IMR-90 (cell line): ENCODE measurements around the gene DMXL2. TPM values are rescaled to one million over a fixed set of nuclear protein-coding genes. Genes with fewer than 3 reads are reported as not detected.

ENCODE experiments used
- ATAC-seq: fragments of 200-7000 bp; cut with Tn5 transposase; 2 replicates; pipeline ENCODE4 v1.9.1; 2020; ENCODE audit warnings: low read depth, mild to moderate bottlenecking, moderate library complexity
- BruUV-seq: library from RNA; stranded (reverse); fragments of 400-500 nt; replicated peaks from 2 replicates; lab custom pipeline; 2021; lab: Mats Ljungman, UMichigan
- CTCF ChIA-PET: fragments of 300-600 bp; formaldehyde crosslinking; extraction: SDS; loops from one replicate; lab custom pipeline; 2021; ENCODE audit warnings: antibody characterized with exemption; lab: Yijun Ruan, JAX
- POLR2A ChIA-PET: fragments of 300-600 bp; sonication (Branson Sonifier 250); formaldehyde crosslinking; loops from one replicate; lab custom pipeline; 2022; ENCODE audit warnings: antibody characterized with exemption; ENCODE audit not compliant: unreplicated experiment; lab: Charles Lee
- DNase-seq: peaks from one replicate; pipeline ENCODE4 v3.0.0; 2013
- H2AFZ ChIP-seq: replicated peaks from 2 replicates; pipeline ENCODE3; 2013; ENCODE audit warnings: low read length, mild to moderate bottlenecking; ENCODE audit not compliant: poor library complexity
- H2AK5ac ChIP-seq: 2 replicates; pipeline ENCODE4 v1.6.1; 2013; ENCODE audit warnings: low read depth, low read length, inconsistent platforms
- H2AK9ac ChIP-seq: replicated peaks from 2 replicates; pipeline ENCODE3; 2013; ENCODE audit warnings: mild to moderate bottlenecking, low read depth, low read length, moderate library complexity; ENCODE audit not compliant: poor library complexity
- H2BK120ac ChIP-seq: 2 replicates; pipeline ENCODE4 v1.6.1; 2013; ENCODE audit warnings: low read depth, low read length, inconsistent platforms
- H2BK15ac ChIP-seq: 3 replicates; pipeline ENCODE4 v1.6.1; 2013; ENCODE audit warnings: low read depth, low read length, inconsistent platforms
- H2BK20ac ChIP-seq: 2 replicates; pipeline ENCODE4 v1.6.1; 2013; ENCODE audit warnings: low read depth, mild to moderate bottlenecking, inconsistent platforms, low read length, moderate library complexity
- H2BK5ac ChIP-seq: 2 replicates; pipeline ENCODE4 v1.6.1; 2013; ENCODE audit warnings: mild to moderate bottlenecking, low read depth, low read length, inconsistent platforms; ENCODE audit not compliant: poor library complexity, severe bottlenecking
- H3K14ac ChIP-seq: replicated peaks from 2 replicates; pipeline ENCODE4 v1.6.1; 2013; ENCODE audit warnings: low read depth, low read length, inconsistent platforms
- H3K18ac ChIP-seq: 2 replicates; pipeline ENCODE4 v1.6.1; 2013; ENCODE audit warnings: low read depth, low read length, control low read depth
- H3K23ac ChIP-seq: 2 replicates; pipeline ENCODE4 v1.6.1; 2013; ENCODE audit warnings: low read depth, low read length, inconsistent platforms
- H3K27ac ChIP-seq: 2 replicates; pipeline ENCODE4 v1.5.1; 2013; ENCODE audit warnings: mild to moderate bottlenecking, control low read depth, low read length; ENCODE audit not compliant: insufficient read depth
- H3K27me3 ChIP-seq: 2 replicates; pipeline ENCODE4 v1.6.1; 2013; ENCODE audit warnings: low read length; ENCODE audit not compliant: control insufficient read depth, insufficient read depth
- H3K36me3 ChIP-seq: 2 replicates; pipeline ENCODE4 v1.6.1; 2013; ENCODE audit warnings: low read length, mixed read lengths; ENCODE audit not compliant: control insufficient read depth, insufficient read depth
- H3K4ac ChIP-seq: 2 replicates; pipeline ENCODE4 v1.6.1; 2013; ENCODE audit warnings: low read depth, low read length, inconsistent platforms
- H3K4me1 ChIP-seq: 2 replicates; pipeline ENCODE4 v1.6.1; 2013; ENCODE audit warnings: low read length, mixed read lengths; ENCODE audit not compliant: control insufficient read depth, insufficient read depth
- H3K4me2 ChIP-seq: 2 replicates; pipeline ENCODE4 v1.6.1; 2013; ENCODE audit warnings: low read depth, mild to moderate bottlenecking, control low read depth, low read length, moderate library complexity
- H3K4me3 ChIP-seq: 2 replicates; pipeline ENCODE4 v1.5.1; 2013; ENCODE audit warnings: low read depth, mild to moderate bottlenecking, control low read depth, low read length, moderate library complexity; ENCODE audit not compliant: insufficient read depth
- H3K56ac ChIP-seq: 2 replicates; pipeline ENCODE4 v1.6.1; 2013; ENCODE audit warnings: low read length, inconsistent platforms; ENCODE audit not compliant: insufficient read depth; ENCODE audit errors: extremely low read depth
- H3K79me1 ChIP-seq, 2 experiments: 2 replicates each; pipeline ENCODE4 v1.6.1; 2013; ENCODE audit warnings: low read length in 2 of 2, inconsistent platforms in 1 of 2, low read depth in 1 of 2
- H3K9ac ChIP-seq: 2 replicates; pipeline ENCODE4 v1.6.1; 2013; ENCODE audit warnings: low read depth, low read length, control low read depth
- H3K9me1 ChIP-seq: 2 replicates; pipeline ENCODE4 v1.6.1; 2013; ENCODE audit warnings: low read length, inconsistent platforms; ENCODE audit not compliant: insufficient read depth
- H3K9me3 ChIP-seq: 2 replicates; pipeline ENCODE4 v1.6.1; 2013; ENCODE audit warnings: low read length; ENCODE audit not compliant: control insufficient read depth, insufficient read depth
- H4K20me1 ChIP-seq: 2 replicates; pipeline ENCODE4 v1.6.1; 2013; ENCODE audit warnings: low read length, inconsistent platforms; ENCODE audit not compliant: insufficient read depth
- H4K5ac ChIP-seq: 2 replicates; pipeline ENCODE4 v1.6.1; 2013; ENCODE audit warnings: mild to moderate bottlenecking, low read depth, low read length, control low read depth
- H4K8ac ChIP-seq, 2 experiments: 2 replicates each; pipeline ENCODE4 v1.6.1; 2013; ENCODE audit warnings: low read depth in 2 of 2, low read length in 2 of 2, control low read depth in 1 of 2, inconsistent platforms in 1 of 2
- H4K91ac ChIP-seq: 2 replicates; pipeline ENCODE4 v1.6.1; 2013; ENCODE audit warnings: low read depth, low read length, inconsistent platforms; ENCODE audit not compliant: insufficient read depth
- CEBPB ChIP-seq: IDR thresholded peaks from 2 replicates; pipeline ENCODE4 v1.6.1; 2012; ENCODE audit warnings: low read depth, low read length, improper control_type of control experiment
- CHD1 ChIP-seq: IDR thresholded peaks from 2 replicates; pipeline ENCODE4 v1.6.1; 2012; ENCODE audit warnings: low read depth, low read length, improper control_type of control experiment
- FOS ChIP-seq: fragments of 150-350 bp; IDR thresholded peaks from 2 replicates; pipeline ENCODE4 v1.6.1; 2016; ENCODE audit warnings: low read depth, low read length
- MAFK ChIP-seq: IDR thresholded peaks from 2 replicates; pipeline ENCODE4 v1.6.1; 2012; ENCODE audit warnings: low read depth, low read length, improper control_type of control experiment
- MAZ ChIP-seq: IDR thresholded peaks from 2 replicates; pipeline ENCODE4 v1.6.1; 2012; ENCODE audit warnings: low read depth, mild to moderate bottlenecking, low read length, improper control_type of control experiment, moderate library complexity, borderline replicate concordance
- MXI1 ChIP-seq: IDR thresholded peaks from 2 replicates; pipeline ENCODE4 v1.6.1; 2012; ENCODE audit warnings: low read depth, mild to moderate bottlenecking, low read length, moderate library complexity, borderline replicate concordance
- NFE2L2 ChIP-seq: fragments of 150-350 bp; IDR thresholded peaks from 2 replicates; pipeline ENCODE4 v1.6.1; 2016; ENCODE audit warnings: low read depth, mild to moderate bottlenecking, low read length
- POLR2A ChIP-seq: IDR thresholded peaks from 2 replicates; pipeline ENCODE4 v1.6.1; 2012; ENCODE audit warnings: mild to moderate bottlenecking, low read depth, low read length
- RAD21 ChIP-seq: IDR thresholded peaks from 2 replicates; pipeline ENCODE4 v1.6.1; 2012; ENCODE audit warnings: low read length, improper control_type of control experiment
- RFX5 ChIP-seq: IDR thresholded peaks from 2 replicates; pipeline ENCODE4 v1.8.0; 2012; ENCODE audit warnings: low read depth, mild to moderate bottlenecking, low read length, moderate library complexity
- SMC3 ChIP-seq: fragments of 150-350 bp; IDR thresholded peaks from 2 replicates; pipeline ENCODE4 v1.6.1; 2016; ENCODE audit warnings: low read depth, mild to moderate bottlenecking, antibody characterized with exemption, low read length, moderate library complexity
- WGBS, 2 experiments: methylation state at CpG; one replicate each; pipeline versions ENCODE4 v1.1.5 to v1.1.7; 2013; ENCODE audit warnings: missing lambda C conversion rate in 2 of 2; ENCODE audit not compliant: insufficient read length in 1 of 2; ENCODE audit errors: extremely low coverage in 2 of 2; 5-methylcytosine and 5-hydroxymethylcytosine counted together
- dilution Hi-C: fragments of 300-500 bp; cut with HindIII; formaldehyde crosslinking; loops from one replicate; pipeline ENCODE4 v1.14.3; 2018; ENCODE audit warnings: low sequenced_read_pairs; ENCODE audit not compliant: unreplicated experiment
- in situ Hi-C: fragments of 300-500 bp; cut with MboI; formaldehyde crosslinking; loops from 3 replicates; pipeline ENCODE4 v1.14.3; 2019; ENCODE audit warnings: low sequenced_read_pairs, inconsistent platforms, mixed read lengths
- intact Hi-C: fragments of 100-400 bp; cut with micrococcal nuclease; formaldehyde crosslinking; loops from 2 replicates; pipeline ENCODE4 v1.10.0; 2022
- polyA plus RNA-seq, 3 experiments: library from polyadenylated mRNA; depleted of rRNA; stranded (reverse); fragments of >200 nt; gene quantifications; 2 replicates each; pipeline ENCODE4 v1.2.3, GENCODE V29; 2012; ENCODE audit warnings: low replicate concordance in 1 of 3
- total RNA-seq: library from RNA; depleted of rRNA; stranded (reverse); fragments of >200 nt; gene quantifications from 2 replicates; pipeline ENCODE4 v1.2.3, GENCODE V29; 2012
- TF ChIP-seq, protein P1 (sequence below): fragments of 150-350 bp; IDR thresholded peaks from 2 replicates; pipeline ENCODE4 v1.6.1; 2016; ENCODE audit warnings: low read depth, mild to moderate bottlenecking, low read length, moderate library complexity, borderline replicate concordance
- TF ChIP-seq, protein P2 (sequence below): conservative IDR thresholded peaks from 2 replicates; pipeline ENCODE4 v1.5.1; 2012; ENCODE audit warnings: mild to moderate bottlenecking, low read depth, low read length, improper control_type of control experiment

The DMXL2 gene
- total and polyA plus RNA-seq, 2 of the 4 experiments (the other 2 are of a cell fraction), result 9.7 to 21.9 TPM

DNA sequence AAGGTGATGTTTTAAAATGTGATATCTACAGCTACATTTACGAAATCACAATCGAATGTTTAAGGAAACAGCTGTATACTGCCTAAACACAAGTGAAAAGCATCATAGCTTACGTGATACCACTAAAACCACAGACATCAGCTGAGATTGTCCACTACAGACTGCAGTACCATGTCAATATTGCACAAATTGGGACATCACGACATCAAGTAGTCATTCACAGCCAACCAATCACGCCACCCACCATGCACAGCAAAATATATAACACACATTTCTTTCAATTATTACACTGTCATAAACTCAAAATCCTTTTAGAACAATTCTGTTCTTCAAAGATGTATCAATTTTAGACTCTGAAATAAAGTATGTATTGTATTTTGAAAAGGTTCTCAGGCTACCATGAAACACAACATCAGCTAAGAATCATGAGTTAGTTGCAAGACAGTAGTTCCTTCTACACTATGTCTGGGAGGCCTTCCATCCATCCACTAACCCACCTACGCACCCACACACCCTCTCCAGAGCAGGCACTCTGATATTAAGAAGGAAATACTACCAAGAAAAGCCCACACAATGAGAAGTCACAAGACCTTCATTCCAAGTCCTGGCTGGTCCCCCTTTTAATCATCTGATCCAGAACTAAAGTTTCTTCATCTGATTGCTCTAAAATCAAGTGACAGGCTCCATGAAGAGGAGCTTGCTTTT is 3.1 kb downstream of the DMXL2 start (continued):
- TF ChIP-seq, protein P1, sequence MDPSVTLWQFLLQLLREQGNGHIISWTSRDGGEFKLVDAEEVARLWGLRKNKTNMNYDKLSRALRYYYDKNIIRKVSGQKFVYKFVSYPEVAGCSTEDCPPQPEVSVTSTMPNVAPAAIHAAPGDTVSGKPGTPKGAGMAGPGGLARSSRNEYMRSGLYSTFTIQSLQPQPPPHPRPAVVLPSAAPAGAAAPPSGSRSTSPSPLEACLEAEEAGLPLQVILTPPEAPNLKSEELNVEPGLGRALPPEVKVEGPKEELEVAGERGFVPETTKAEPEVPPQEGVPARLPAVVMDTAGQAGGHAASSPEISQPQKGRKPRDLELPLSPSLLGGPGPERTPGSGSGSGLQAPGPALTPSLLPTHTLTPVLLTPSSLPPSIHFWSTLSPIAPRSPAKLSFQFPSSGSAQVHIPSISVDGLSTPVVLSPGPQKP, result no peak

DNA sequence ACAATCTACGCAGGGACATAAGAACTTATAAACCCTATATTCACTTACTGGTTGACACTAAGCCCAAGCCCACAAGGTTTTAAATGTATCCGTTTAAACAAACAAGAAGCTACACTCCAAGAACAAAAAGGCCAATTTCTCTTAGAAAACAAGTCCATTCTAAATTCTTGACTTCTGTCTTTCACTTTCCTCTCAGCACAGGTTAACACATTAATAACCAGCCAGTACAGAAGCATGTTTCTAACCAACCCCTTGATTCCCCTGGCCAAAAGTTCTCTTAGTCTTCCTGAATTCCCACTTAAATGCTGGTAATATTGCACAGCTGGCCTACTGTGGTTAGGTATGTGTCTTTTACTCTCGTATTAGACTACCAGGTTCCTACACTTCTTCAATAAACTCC is 4.7 kb downstream of the DMXL2 start:
- 100% methylated on average over 1 of the region's 3 CpGs; no CpG with 5 or more reads in 1 of the 2 experiments for WGBS, 2 experiments
- H3K9me3 ChIP-seq, result no peaks in the 10 kb centered on the region
- H2AFZ ChIP-seq, result no peak overlapping the region
- H3K79me1 ChIP-seq, result peaks cover 23 to 26% of the 10 kb centered on the region in 2 experiments
- H2BK120ac ChIP-seq, result no peak overlapping the region
- no peak overlapping the region for H3K14ac ChIP-seq
- H2BK15ac ChIP-seq, result no peak overlapping the region
- H3K4ac ChIP-seq, result no peak overlapping the region
- H3K9ac ChIP-seq, result no peak overlapping the region
- peaks cover 5% of the 10 kb centered on the region; the same call in 1 of the 2 replicates for H4K20me1 ChIP-seq
- no peak overlapping the region for H4K5ac ChIP-seq
- no peak overlapping the region for H3K23ac ChIP-seq
- H4K91ac ChIP-seq, result no peak overlapping the region
- intact Hi-C loops, result no loop called here
- H4K8ac ChIP-seq, result no peak overlapping the region
- H2BK20ac ChIP-seq, result no peak overlapping the region
- no TSS peak for BruUV-seq
- 0 out of 2 replicates have a peak, but pooled peaks cover 2% of the 10 kb centered on the region for H3K9me1 ChIP-seq
- in situ Hi-C loops, result no loop called here
- no peak for DNase-seq
- peaks cover 3% of the 10 kb centered on the region; the same call in 1 of the 2 replicates for H3K4me1 ChIP-seq
- no peak overlapping the region for H3K27ac ChIP-seq
- no peak overlapping the region for H2AK9ac ChIP-seq
- no peak overlapping the region for H2BK5ac ChIP-seq
- H3K18ac ChIP-seq, result no peak overlapping the region
- ChIA-PET POLR2A (interaction anchor here (0.6 kb wide), 1 partner anchor 11 kb away, joined by 8 read pairs; no protein-coding TSS in a partner anchor), CTCF (no interaction called here)
- no peak for ATAC-seq
- H3K4me3 ChIP-seq, result no peak overlapping the region
- no peaks in the 10 kb centered on the region for H3K36me3 ChIP-seq
- dilution Hi-C loops, result no loop called here
- no peak overlapping the region for H3K56ac ChIP-seq
- no peaks in the 10 kb centered on the region for H3K27me3 ChIP-seq
- H2AK5ac ChIP-seq, result no peak overlapping the region
- no peak overlapping the region for H3K4me2 ChIP-seq
- TF ChIP-seq, protein P2, sequence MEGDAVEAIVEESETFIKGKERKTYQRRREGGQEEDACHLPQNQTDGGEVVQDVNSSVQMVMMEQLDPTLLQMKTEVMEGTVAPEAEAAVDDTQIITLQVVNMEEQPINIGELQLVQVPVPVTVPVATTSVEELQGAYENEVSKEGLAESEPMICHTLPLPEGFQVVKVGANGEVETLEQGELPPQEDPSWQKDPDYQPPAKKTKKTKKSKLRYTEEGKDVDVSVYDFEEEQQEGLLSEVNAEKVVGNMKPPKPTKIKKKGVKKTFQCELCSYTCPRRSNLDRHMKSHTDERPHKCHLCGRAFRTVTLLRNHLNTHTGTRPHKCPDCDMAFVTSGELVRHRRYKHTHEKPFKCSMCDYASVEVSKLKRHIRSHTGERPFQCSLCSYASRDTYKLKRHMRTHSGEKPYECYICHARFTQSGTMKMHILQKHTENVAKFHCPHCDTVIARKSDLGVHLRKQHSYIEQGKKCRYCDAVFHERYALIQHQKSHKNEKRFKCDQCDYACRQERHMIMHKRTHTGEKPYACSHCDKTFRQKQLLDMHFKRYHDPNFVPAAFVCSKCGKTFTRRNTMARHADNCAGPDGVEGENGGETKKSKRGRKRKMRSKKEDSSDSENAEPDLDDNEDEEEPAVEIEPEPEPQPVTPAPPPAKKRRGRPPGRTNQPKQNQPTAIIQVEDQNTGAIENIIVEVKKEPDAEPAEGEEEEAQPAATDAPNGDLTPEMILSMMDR, result no peak
- TF ChIP-seq CHD1 (no peak), POLR2A (no peak), MXI1 (no peak), CEBPB (no peak), NFE2L2 (no peak), MAFK (no peak), FOS (no peak), RFX5 (no peak), SMC3 (no peak), RAD21 (no peak), MAZ (no peak)
